ENCODE results near the gene CNTNAP1. TPM values are rescaled to one million over a fixed set of nuclear protein-coding genes. Genes with fewer than 3 reads are reported as not detected.

The CNTNAP1 gene
- total RNA-seq, 1 donor from 2014 or later, result 15.1 TPM

DNA sequence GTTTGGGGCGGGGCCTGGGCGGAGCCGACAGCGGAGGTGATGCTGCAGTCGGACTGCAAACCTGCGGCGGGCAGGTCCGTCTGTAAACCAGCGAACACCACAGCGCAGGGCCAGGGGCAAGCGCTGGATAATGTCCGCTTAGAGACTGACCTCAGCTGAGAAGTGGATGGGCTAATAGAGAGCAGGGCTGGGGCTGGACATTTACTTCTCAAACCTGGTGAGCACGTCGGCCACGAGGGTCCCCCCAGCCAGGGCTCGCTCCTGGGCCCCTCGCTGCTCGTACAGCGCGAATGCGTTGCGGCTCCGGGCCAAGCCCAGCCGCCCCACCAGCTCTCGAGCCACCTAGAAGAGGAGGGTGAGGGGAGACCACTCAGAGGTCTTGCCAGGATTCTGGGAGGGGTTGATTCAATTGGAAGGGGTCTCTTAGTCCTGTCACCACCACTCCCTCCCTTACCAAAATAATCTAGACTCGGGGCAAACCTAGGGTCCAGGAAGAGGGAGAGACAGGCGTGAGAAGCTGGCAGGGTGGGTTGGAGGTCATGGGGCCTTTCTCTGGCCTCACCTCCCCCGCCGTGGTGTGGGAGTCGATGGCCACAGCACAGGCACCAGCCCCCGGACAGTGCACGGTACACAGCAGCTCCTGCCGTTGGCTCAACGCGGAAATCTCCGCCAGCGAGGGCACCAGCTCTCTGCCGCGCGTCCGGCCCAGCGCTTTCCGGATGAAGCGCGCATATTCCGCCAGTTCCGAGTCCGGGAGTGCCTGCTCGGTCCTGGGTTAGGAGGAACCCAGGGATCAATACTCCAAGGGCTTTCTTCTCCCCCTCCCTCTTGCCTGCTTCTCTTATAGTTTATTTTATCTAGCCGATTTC lies 11.3 kb upstream of the CNTNAP1 start:
- peaks cover 58% of the 10 kb centered on the region for H4K20me1 ChIP-seq (ENCODE audit: low read depth)
- H2AFZ ChIP-seq (replicated peaks), result no peak overlapping the region
- H3K36me3 ChIP-seq, result no peaks in the 10 kb centered on the region
- peaks cover 7% of the 10 kb centered on the region for H3K79me2 ChIP-seq (ENCODE audit: low read depth)
- no peak for DNase-seq (ENCODE audit: low spot score)
- Mint-ChIP-seq H3K4me3 (no peak overlapping the region), H3K4me1 (peaks cover 31% of the 10 kb centered on the region), H3K9me3 (no peaks in the 10 kb centered on the region), H3K36me3 (peaks cover 27% of the 10 kb centered on the region), H3K27ac (no peak overlapping the region), H3K27me3 (ENCODE audit: insufficient read depth, low read depth) (peaks cover 10% of the 10 kb centered on the region)
- no peak overlapping the region for H3K9ac ChIP-seq
- H3K4me2 ChIP-seq, result peak overlapping the region; percentile 82
- no peaks in the 10 kb centered on the region for H3K9me3 ChIP-seq (ENCODE audit: low read depth)
- H3K27me3 ChIP-seq, result peaks cover 58% of the 10 kb centered on the region
- no peak overlapping the region for H3K27ac ChIP-seq
- TF ChIP-seq, protein P1, sequence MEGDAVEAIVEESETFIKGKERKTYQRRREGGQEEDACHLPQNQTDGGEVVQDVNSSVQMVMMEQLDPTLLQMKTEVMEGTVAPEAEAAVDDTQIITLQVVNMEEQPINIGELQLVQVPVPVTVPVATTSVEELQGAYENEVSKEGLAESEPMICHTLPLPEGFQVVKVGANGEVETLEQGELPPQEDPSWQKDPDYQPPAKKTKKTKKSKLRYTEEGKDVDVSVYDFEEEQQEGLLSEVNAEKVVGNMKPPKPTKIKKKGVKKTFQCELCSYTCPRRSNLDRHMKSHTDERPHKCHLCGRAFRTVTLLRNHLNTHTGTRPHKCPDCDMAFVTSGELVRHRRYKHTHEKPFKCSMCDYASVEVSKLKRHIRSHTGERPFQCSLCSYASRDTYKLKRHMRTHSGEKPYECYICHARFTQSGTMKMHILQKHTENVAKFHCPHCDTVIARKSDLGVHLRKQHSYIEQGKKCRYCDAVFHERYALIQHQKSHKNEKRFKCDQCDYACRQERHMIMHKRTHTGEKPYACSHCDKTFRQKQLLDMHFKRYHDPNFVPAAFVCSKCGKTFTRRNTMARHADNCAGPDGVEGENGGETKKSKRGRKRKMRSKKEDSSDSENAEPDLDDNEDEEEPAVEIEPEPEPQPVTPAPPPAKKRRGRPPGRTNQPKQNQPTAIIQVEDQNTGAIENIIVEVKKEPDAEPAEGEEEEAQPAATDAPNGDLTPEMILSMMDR (IDR thresholded peaks at IDR 0.05), result no peak
- TF ChIP-seq EZH2phosphoT487 (IDR thresholded peaks at IDR 0.05) (no peak), EZH2 (IDR thresholded peaks at IDR 0.05) (no peak)
- H3K4me1 ChIP-seq, result peaks cover 25% of the 10 kb centered on the region
- H3K4me3 ChIP-seq, result peak overlapping the region; percentile 43
- H3F3A ChIP-seq (ENCODE audit: low read depth), result peaks cover 37% of the 10 kb centered on the region

GRCh38 chr17:42672038-42672437 lies 10.3 kb upstream of the CNTNAP1 start:
- H3K9me3 Mint-ChIP-seq, result no peaks in the 10 kb centered on the region
- peaks cover 10% of the 10 kb centered on the region for H3K27me3 Mint-ChIP-seq (ENCODE audit: insufficient read depth, low read depth)
- Histone ChIP-seq H3K27ac (no peak overlapping the region), H3K4me3 (no peak overlapping the region), H3K4me2 (no peak overlapping the region), H2AFZ (replicated peaks) (no peak overlapping the region), H3K27me3 (peaks cover 60% of the 10 kb centered on the region), H3F3A (ENCODE audit: low read depth) (peaks cover 40% of the 10 kb centered on the region), H3K9ac (no peak overlapping the region), H3K4me1 (peaks cover 25% of the 10 kb centered on the region), H3K79me2 (ENCODE audit: low read depth) (peaks cover 11% of the 10 kb centered on the region), H3K36me3 (no peaks in the 10 kb centered on the region), H3K9me3 (ENCODE audit: low read depth) (no peaks in the 10 kb centered on the region), H4K20me1 (ENCODE audit: low read depth) (peaks cover 59% of the 10 kb centered on the region)
- TF ChIP-seq, protein P1 (IDR thresholded peaks at IDR 0.05), result no peak
- TF ChIP-seq EZH2 (IDR thresholded peaks at IDR 0.05) (no peak), EZH2phosphoT487 (IDR thresholded peaks at IDR 0.05) (no peak)
- H3K27ac Mint-ChIP-seq, result no peak overlapping the region
- H3K4me3 Mint-ChIP-seq, result no peak overlapping the region
- DNase-seq (ENCODE audit: low spot score), result no peak
- peaks cover 19% of the 10 kb centered on the region for H3K36me3 Mint-ChIP-seq
- H3K4me1 Mint-ChIP-seq, result peaks cover 31% of the 10 kb centered on the region

GRCh38 chr17:42673266-42673884 lies 9.0 kb upstream of the CNTNAP1 start:
- Histone ChIP-seq H3K4me2 (peak overlapping the region; percentile 95), H3K9ac (no peak overlapping the region), H3K79me2 (ENCODE audit: low read depth) (peaks cover 11% of the 10 kb centered on the region), H3K4me1 (peaks cover 27% of the 10 kb centered on the region), H3K9me3 (ENCODE audit: low read depth) (no peaks in the 10 kb centered on the region), H3K4me3 (no peak overlapping the region), H2AFZ (replicated peaks) (no peak overlapping the region), H3K36me3 (no peaks in the 10 kb centered on the region), H4K20me1 (ENCODE audit: low read depth) (peaks cover 59% of the 10 kb centered on the region), H3K27me3 (peaks cover 60% of the 10 kb centered on the region), H3K27ac (no peak overlapping the region), H3F3A (ENCODE audit: low read depth) (peaks cover 52% of the 10 kb centered on the region)
- no peak overlapping the region for H3K27ac Mint-ChIP-seq
- H3K36me3 Mint-ChIP-seq, result peaks cover 18% of the 10 kb centered on the region
- H3K27me3 Mint-ChIP-seq (ENCODE audit: insufficient read depth, low read depth), result peaks cover 10% of the 10 kb centered on the region
- no peaks in the 10 kb centered on the region for H3K9me3 Mint-ChIP-seq
- TF ChIP-seq EZH2 (IDR thresholded peaks at IDR 0.05) (no peak), EZH2phosphoT487 (IDR thresholded peaks at IDR 0.05) (no peak)
- TF ChIP-seq, protein P1 (IDR thresholded peaks at IDR 0.05), result no peak
- no peak overlapping the region for H3K4me3 Mint-ChIP-seq
- H3K4me1 Mint-ChIP-seq, result peaks cover 36% of the 10 kb centered on the region
- no peak for DNase-seq (ENCODE audit: low spot score)
